Right renal cortex interstitium (tissue), 3 donors: Measurements from ENCODE around the gene SLU7. TPM values are rescaled to one million over a fixed set of nuclear protein-coding genes. Genes with fewer than 3 reads are reported as not detected.

Experiments
- DNase-seq, 3 donors: peaks; one replicate each; pipeline ENCODE4 v3.0.0-alpha.2; 2013; ENCODE audit warnings: low read depth in 3 of 3, low spot score in 2 of 3
- polyA plus RNA-seq, 3 donors: library from polyadenylated mRNA; unstranded; fragments of 120-200 nt; gene quantifications; one replicate each; pipeline ENCODE4 v1.2.1, GENCODE V29; 2013; ENCODE audit not compliant: insufficient read length in 3 of 3

Gene SLU7
- polyA plus RNA-seq, 3 donors: 82.8 to 89.6 (median 83.6) TPM

- peak; percentile 91 to 96 (median 96) for DNase-seq
Observed at GRCh38 chr5:160421625-160422258, 2.9 kb upstream of the SLU7 start, which contains the start of gene PTTG1. PTTG1 (plus strand) TSS chr5:160421855; CDS start chr5:160422313, 458 bp downstream.

GRCh38 chr5:160420331-160420610, 1.4 kb upstream of the SLU7 start:
- DNase-seq: no peak

GRCh38 chr5:160419458-160420330, 813 bp upstream of the SLU7 start:
- no peak for DNase-seq

GRCh38 chr5:160399402-160400353, 19.2 kb downstream of the SLU7 start, which contains the start of gene FAM200C:
FAM200C (minus strand) TSS chr5:160400054; CDS start chr5:160395490, 4,564 bp downstream.
- peak; percentile 83 to 89 (median 86) for DNase-seq

GRCh38 chr5:160398806-160399205, 20.1 kb downstream of the SLU7 start:
- no peak for DNase-seq

- DNase-seq: no peak
Observed at GRCh38 chr5:160397492-160397891, 21.4 kb downstream of the SLU7 start.

DNA sequence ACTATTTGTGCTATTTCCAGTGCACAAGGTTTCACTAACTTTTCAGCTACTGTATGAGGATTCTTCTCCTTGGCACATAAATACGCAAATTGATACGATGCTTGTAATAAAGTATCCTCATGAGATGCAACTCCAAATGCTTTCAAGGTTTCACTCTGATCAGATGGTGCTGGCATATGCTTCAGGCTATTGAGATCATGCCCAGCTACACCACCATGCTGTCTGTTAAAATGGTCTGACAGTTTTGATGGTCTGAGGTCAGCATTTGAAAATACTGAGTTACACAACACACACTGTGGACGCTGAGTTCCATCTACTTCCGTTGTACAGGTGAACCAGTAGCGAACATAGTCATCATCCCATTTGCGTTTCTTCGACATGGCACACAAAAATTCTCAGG, 23.8 kb downstream of the SLU7 start:
- no peak for DNase-seq

DNA sequence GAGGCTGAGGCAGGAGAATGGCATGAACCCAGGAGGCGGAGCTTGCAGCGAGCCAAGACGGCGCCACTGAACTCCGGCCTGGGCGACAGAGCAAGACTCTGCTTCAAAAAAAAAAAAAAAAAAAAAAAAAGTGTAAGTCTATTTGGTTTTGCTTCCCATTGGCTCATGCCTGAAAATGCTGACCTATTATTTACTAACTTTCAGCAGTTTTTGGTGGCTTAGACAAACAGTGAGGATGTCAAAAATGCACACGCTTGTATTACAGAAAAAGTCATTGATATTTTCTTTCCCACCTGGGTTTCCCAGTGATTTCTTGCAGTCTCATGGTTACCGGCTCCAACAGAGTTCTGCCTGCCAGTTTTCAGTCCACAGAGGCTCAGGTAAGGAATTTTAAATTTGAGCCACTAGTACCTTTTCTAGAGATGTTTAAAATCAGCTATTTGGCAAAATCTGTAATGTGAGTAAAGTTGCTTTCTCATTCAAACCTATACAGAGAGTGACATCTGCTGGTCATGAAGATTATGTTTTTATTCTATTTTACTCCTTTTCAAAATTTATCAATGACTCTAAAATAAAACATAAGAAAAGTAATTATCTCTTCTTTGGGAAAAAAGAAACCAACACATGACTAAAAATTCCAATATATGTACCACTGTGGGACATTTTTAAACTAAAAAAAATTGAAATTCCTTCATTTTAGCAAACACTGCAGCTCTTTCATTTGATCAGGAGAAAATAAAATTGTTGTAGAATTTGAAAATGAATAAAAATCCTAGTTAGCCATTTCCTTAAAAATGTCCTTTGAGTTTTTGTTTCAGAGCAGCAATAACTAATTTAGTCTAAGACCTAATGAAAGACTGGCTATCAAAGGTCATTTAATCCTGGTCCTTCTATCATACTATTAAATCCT, 27.8 kb downstream of the SLU7 start:
- DNase-seq: no peak

DNA sequence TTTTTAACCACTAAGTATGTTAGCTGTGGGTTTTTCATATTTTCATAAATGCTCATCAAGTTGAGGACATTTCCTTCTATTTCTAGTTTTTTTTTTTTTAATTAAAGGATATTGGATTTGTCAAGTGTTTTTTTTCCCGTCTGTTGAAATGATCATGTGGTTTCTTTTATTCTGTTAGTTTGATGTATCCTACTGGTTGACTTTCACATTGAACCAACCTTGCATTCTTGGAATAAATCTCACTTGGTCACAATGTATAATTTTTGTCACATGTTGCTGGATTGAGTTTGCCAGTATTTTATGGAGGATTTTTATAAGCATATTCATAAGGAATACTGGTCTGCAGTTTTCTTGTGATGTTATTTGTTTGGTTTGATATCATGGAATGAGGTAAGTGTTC, 31.4 kb downstream of the SLU7 start:
- DNase-seq: no peak

- no peak for DNase-seq
Observed at GRCh38 chr5:160385496-160385895, 33.4 kb downstream of the SLU7 start.

- no peak for DNase-seq
Observed at GRCh38 chr5:160384681-160385080, 34.2 kb downstream of the SLU7 start.

DNA sequence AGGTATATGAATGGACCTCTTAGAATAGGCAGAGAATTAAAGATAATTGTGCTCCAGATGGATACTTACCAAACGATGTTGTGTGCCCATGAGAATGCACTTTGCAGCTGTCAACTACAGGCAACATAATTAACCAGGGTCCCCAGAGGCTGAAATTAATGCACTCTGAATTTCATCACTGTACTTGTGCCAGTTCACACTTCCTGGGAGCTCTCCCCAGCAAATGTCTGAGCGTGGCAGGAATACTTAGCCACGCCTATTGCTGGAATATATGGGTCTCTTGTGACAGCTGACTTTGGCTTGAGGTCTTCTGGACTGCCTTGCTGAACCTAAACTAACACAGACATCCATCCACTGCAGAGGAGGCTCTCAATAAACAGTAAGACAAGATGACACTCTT, 36.5 kb downstream of the SLU7 start:
- DNase-seq: no peak

GRCh38 chr5:160380041-160380440, 38.8 kb downstream of the SLU7 start:
- no peak for DNase-seq

DNA sequence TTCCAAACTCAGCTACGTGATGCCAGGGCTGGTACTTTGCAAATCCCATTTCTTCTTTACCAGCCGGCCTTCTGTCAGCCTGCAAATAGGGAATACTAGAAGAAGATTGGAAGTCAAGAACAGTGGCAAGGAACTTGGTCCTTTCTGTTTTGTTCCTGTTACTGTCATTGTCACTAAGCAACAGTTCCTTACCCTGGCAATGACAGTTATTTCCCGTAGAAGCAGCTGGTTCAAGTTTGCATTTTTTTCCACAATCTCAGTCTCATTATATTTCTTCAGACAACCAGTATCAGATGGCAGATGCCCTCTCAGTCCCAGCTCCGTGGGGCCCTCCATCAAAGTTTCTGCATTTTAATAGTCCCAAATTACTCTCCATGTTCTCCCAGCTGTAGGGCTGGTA, 39.4 kb downstream of the SLU7 start:
- DNase-seq: no peak

DNA sequence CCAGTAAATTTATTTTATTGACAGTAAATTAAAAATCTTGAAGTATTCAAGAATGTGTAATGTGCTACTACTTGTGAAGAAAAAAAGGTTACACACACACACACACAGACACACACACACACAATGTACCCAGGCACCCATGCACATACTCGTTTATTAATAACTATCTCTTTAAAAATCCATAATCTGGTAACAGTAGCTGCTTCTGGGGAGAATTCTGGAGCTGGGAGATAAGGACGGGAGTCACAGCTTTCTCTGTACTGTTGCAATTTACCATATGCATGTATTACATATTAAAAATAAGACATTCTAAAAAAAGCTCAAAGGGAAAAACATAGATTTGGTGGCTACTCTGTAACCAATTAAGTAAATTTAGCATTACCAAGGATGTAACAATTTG, 40.6 kb downstream of the SLU7 start:
- no peak for DNase-seq

DNA sequence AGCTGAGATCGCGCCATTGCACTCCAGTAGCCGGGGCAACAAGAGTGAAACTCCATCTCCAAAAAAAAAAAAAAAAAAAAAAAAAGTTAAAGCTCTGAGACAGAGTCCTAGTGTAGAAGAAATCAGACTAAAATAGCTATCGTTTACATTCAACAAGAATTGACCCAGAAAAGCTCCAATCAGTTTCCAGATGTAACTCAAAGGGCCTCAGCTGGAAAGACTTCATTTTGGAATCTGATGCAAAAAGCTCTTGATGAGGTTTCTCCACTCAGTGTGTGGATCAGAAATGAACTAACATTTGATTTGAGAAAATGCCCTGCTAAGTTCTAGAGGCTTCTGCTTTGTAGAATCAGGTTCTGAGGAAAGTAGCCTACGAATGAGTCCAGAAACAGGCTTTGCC, 41.2 kb downstream of the SLU7 start:
- no peak for DNase-seq

DNA sequence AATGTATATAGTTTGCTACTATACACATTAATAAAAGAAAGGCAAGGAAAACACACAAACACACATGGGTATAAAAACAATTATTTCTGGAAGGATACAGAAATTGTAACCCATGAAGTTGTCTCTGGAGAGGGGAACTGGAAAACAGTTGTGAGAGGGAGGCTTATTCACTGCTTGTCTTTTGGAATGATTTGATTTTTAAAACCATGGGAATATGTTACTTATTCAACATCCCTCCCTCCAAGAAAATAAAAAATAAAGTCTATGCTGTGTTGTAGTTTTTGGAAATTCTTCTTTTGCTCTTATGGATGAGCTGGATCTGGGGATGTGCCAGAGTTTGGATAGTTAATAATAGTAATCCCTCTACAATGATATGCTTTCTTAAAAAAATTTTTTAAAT, 42.5 kb downstream of the SLU7 start:
- DNase-seq: no peak

DNA sequence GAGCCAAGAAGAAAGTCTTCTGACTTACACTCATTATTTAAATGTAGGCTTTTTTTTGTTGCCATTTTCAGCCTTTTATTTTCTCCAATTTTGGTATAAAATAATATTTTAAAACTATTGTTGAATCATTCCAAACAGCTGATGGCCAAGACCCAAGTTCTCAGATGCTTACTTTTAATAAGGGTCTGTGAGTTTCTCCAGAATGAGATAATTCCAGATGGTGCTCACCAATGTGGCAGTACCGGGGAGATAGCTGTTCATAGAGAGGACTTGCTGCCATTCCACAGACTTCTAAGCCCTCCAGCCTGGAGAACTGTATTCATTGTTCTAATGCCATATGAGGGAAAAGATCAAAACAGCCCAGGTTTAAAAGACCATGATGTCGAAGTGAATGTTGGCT, 43.2 kb downstream of the SLU7 start:
- no peak for DNase-seq

- no peak for DNase-seq
Observed at GRCh38 chr5:160375166-160375565, 43.7 kb downstream of the SLU7 start.

- no peak for DNase-seq
Observed at GRCh38 chr5:160371294-160371693, 47.6 kb downstream of the SLU7 start.
